Measurements from ENCODE around the gene RBM47. TPM values are rescaled to one million over a fixed set of nuclear protein-coding genes. Genes with fewer than 3 reads are reported as not detected.
"Not testable (repeated sequence)": the region's sequence is repeated elsewhere in the genome, so short reads cannot be mapped to it uniquely, and the experiment has no call there.

Gene RBM47
- total RNA-seq, 1 donor from 2014 or later = 105 TPM

DNA sequence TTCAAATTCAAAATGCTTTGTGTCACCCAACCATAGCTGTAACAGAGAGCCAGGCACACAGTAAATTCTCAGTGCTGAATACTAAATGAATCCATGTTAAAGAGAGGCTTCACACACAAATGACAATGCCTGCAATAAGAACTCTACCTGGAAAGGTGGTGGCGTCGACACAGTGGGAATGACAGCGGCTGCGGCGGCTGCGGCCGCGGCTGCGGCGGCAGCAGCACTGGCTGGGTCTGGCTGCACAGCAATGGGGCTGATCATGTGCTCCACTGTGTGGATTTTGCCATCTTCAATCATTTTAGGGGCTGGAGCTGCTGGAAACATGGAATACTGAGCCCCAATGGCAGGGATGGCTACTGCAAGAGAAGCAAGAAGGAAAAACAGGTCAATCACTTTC is 197.2 kb downstream of the RBM47 start:
- ATAC-seq = no peak
- no peaks in the 10 kb centered on the region for H3K4me1 ChIP-seq
- no peak overlapping the region for H3K4me3 ChIP-seq
- H3K36me3 ChIP-seq = peaks cover 25% of the 10 kb centered on the region
- H3K27ac ChIP-seq = no peak overlapping the region
- intact Hi-C loops (cut with DNase I) = no loop called here
- TF ChIP-seq, protein P1, sequence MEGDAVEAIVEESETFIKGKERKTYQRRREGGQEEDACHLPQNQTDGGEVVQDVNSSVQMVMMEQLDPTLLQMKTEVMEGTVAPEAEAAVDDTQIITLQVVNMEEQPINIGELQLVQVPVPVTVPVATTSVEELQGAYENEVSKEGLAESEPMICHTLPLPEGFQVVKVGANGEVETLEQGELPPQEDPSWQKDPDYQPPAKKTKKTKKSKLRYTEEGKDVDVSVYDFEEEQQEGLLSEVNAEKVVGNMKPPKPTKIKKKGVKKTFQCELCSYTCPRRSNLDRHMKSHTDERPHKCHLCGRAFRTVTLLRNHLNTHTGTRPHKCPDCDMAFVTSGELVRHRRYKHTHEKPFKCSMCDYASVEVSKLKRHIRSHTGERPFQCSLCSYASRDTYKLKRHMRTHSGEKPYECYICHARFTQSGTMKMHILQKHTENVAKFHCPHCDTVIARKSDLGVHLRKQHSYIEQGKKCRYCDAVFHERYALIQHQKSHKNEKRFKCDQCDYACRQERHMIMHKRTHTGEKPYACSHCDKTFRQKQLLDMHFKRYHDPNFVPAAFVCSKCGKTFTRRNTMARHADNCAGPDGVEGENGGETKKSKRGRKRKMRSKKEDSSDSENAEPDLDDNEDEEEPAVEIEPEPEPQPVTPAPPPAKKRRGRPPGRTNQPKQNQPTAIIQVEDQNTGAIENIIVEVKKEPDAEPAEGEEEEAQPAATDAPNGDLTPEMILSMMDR (IDR thresholded peaks at IDR 0.05) = no peak
- no peaks in the 10 kb centered on the region for H3K27me3 ChIP-seq
- no peak for DNase-seq
- no peaks in the 10 kb centered on the region for H3K9me3 ChIP-seq

DNA sequence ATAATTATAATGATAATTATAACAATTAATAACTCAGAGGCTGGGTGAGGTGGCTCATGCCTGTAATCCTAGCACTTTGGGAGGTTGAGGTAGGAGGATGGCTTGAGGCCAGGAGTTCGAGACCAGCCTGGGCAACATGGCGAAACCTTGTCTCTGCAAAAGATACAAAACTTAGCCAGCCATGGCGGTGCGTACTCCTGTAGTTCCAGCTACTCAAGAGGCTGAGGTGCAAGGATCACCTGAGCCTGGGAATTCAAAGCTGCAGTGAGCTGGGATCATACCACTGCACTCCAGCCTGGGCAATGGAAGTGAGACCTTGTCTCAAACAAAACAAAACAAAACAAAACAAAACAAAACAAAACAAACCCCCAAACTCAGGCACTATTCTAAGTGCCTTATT is 201.8 kb downstream of the RBM47 start:
- H3K4me3 ChIP-seq; intact Hi-C loops (cut with DNase I); H3K27me3 ChIP-seq; DNase-seq; H3K9me3 ChIP-seq; H3K4me1 ChIP-seq; ATAC-seq; H3K27ac ChIP-seq: not testable (repeated sequence)
- H3K36me3 ChIP-seq = peaks cover 24% of the 10 kb centered on the region

- peaks cover 24% of the 10 kb centered on the region for H3K36me3 ChIP-seq
- intact Hi-C loops (cut with DNase I) = no loop called here
- H3K4me1 ChIP-seq = no peaks in the 10 kb centered on the region
- no peaks in the 10 kb centered on the region for H3K9me3 ChIP-seq
- DNase-seq = no peak
- no peak overlapping the region for H3K27ac ChIP-seq
- TF ChIP-seq, protein P1 (IDR thresholded peaks at IDR 0.05) = no peak
- H3K27me3 ChIP-seq = no peaks in the 10 kb centered on the region
- ATAC-seq = peak; percentile 62
- no peak overlapping the region for H3K4me3 ChIP-seq
Observed at GRCh38 chr4:40427128-40427527, 202.5 kb downstream of the RBM47 start.

- no peaks in the 10 kb centered on the region for H3K9me3 ChIP-seq
- no peak for DNase-seq
- H3K4me3 ChIP-seq = no peak overlapping the region
- intact Hi-C loops (cut with DNase I) = no loop called here
- H3K27ac ChIP-seq = no peak overlapping the region
- H3K36me3 ChIP-seq = peaks cover 23% of the 10 kb centered on the region
- H3K27me3 ChIP-seq = no peaks in the 10 kb centered on the region
- TF ChIP-seq, protein P1 (IDR thresholded peaks at IDR 0.05) = no peak
- peak; percentile 39 for ATAC-seq
- H3K4me1 ChIP-seq = no peaks in the 10 kb centered on the region
Observed at GRCh38 chr4:40425799-40426574, 203.7 kb downstream of the RBM47 start.

DNA sequence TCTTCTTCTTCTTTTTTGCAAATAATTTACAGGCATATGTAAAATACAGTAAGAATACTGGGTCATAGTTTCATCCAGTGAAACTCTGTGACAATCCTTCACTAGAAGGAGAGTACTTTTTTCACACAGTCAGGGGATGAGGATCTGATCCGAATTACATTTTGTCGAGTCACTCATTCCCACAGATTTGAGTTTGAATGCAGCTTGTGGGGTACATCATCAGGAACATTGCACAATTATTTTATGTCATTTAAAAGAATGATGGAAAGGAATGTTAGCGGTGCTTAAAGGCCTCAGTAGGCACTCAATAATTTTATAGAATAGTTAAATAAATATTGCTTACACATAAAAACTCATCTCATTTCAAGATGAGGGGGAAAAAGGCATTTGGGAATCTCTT is 205.9 kb downstream of the RBM47 start:
- intact Hi-C loops (cut with DNase I) = no loop called here
- no peak overlapping the region for H3K4me3 ChIP-seq
- H3K4me1 ChIP-seq = no peaks in the 10 kb centered on the region
- TF ChIP-seq, protein P1 (IDR thresholded peaks at IDR 0.05) = no peak
- peaks cover 17% of the 10 kb centered on the region for H3K36me3 ChIP-seq
- no peaks in the 10 kb centered on the region for H3K9me3 ChIP-seq
- DNase-seq (no peak), ATAC-seq (no peak)
- no peaks in the 10 kb centered on the region for H3K27me3 ChIP-seq
- H3K27ac ChIP-seq = no peak overlapping the region

GRCh38 chr4:40421839-40422708 is 207.6 kb downstream of the RBM47 start:
- intact Hi-C loops (cut with DNase I) = no loop called here
- DNase-seq = no peak
- no peak for ATAC-seq

More at GRCh38 chr4:40421839-40422708, 207.6 kb downstream of the RBM47 start:
- no peaks in the 10 kb centered on the region for H3K9me3 ChIP-seq
- H3K36me3 ChIP-seq = peaks cover 10% of the 10 kb centered on the region
- H3K4me1 ChIP-seq = no peaks in the 10 kb centered on the region
- no peaks in the 10 kb centered on the region for H3K27me3 ChIP-seq
- no peak overlapping the region for H3K27ac ChIP-seq
- TF ChIP-seq, protein P1 (IDR thresholded peaks at IDR 0.05) = no peak
- H3K4me3 ChIP-seq = no peak overlapping the region

Data from upper lobe of right lung (tissue), 1 donor.